Upper lobe of right lung (tissue), 1 donor: ENCODE results near the gene CEP290. TPM values are rescaled to one million over a fixed set of nuclear protein-coding genes. Genes with fewer than 3 reads are reported as not detected.
"Not testable (repeated sequence)": the region's sequence is repeated elsewhere in the genome, so short reads cannot be mapped to it uniquely, and the experiment has no call there.

ENCODE experiments used
- ATAC-seq: fragments of 200-7000 bp; cut with Tn5 transposase; one replicate; pipeline ENCODE4 v1.9.1; 2020; ENCODE audit warnings: mild to moderate bottlenecking, moderate library complexity
- DNase-seq: peaks from one replicate; pipeline ENCODE4 v3.0.0-alpha.2; 2020
- H3K27ac ChIP-seq: fragments of 200-600 bp; one replicate; pipeline ENCODE4 v1.8.0; 2022
- H3K27me3 ChIP-seq: fragments of 200-600 bp; one replicate; pipeline ENCODE4 v1.8.0; 2022; ENCODE audit warnings: mild to moderate bottlenecking
- H3K36me3 ChIP-seq: fragments of 200-600 bp; one replicate; pipeline ENCODE4 v1.8.0; 2022
- H3K4me1 ChIP-seq: fragments of 200-600 bp; one replicate; pipeline ENCODE4 v1.8.0; 2022
- H3K4me3 ChIP-seq: fragments of 200-600 bp; one replicate; pipeline ENCODE4 v1.8.0; 2022; ENCODE audit warnings: mild to moderate bottlenecking
- H3K9me3 ChIP-seq: fragments of 200-600 bp; one replicate; pipeline ENCODE4 v1.8.0; 2022
- intact Hi-C: fragments of 100-400 bp; cut with DNase I; formaldehyde crosslinking; loops from one replicate; pipeline ENCODE4 v1.11.0; 2022
- total RNA-seq: library from RNA; stranded (reverse); fragmentation: NEBNext Ultra II Directional; extraction: Animal tissue kit (Norgen Biotek cat#: 25700); gene quantifications from one replicate; pipeline ENCODE4 v1.2.1, GENCODE V29; 2021
- TF ChIP-seq, protein P1 (sequence below): fragments of 200-600 bp; IDR thresholded peaks from one replicate; pipeline ENCODE4 v1.8.0; 2022; ENCODE audit warnings: antibody characterized with exemption
- donor health status: DM: no; HTN: yes; CAD: no; lungs with severe emphysema.

Gene CEP290
- total RNA-seq, 1 donor from 2014 or later = 11.8 TPM

DNA sequence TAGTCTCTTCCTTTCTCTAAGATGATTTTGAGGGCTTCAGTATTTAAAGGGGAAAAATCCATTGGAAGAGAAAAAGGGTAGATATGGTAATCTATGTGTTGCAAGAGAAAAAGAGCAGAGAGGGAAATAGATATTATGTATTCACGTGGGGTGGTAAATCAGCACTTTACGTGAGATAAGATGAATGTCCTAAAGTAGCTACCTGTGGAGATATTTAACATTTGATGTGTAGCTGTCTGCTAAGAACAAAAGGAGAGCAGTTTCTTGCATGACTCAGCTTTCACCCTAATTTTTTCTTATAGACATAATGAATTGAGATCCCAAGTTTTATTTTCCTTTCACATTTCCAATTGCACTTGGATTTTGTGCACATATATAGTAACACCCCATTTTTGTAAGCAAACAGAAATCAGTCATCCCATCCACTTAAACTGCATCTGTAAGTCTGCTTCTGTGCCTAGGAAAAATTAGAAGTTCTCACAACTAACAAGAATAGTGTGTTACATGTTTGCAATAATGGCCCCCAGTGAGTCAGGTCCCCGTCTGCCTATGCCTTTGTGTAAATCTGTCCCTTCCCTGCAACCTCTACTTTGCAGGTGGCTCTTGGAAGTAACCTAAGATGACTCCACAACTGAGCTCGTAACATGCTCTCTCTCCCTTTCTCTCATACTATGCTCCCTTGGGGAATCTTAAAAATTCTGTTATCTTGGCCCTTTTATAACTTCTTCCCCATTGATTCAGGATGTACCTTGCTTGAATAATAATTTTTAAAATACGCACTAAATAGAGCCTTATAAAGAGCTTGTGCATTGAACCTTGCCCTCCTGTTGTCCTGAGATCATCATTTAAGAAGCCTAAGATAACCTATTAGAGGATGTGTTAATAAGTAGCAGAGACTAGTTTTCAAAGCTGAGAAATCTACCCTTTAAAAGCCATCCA, 3.9 kb upstream of the CEP290 start:
- Histone ChIP-seq H3K4me1 (no peaks in the 10 kb centered on the region), H3K27ac (no peak overlapping the region), H3K36me3 (no peaks in the 10 kb centered on the region), H3K27me3 (no peaks in the 10 kb centered on the region), H3K4me3 (no peak overlapping the region), H3K9me3 (no peaks in the 10 kb centered on the region)
- TF ChIP-seq, protein P1, sequence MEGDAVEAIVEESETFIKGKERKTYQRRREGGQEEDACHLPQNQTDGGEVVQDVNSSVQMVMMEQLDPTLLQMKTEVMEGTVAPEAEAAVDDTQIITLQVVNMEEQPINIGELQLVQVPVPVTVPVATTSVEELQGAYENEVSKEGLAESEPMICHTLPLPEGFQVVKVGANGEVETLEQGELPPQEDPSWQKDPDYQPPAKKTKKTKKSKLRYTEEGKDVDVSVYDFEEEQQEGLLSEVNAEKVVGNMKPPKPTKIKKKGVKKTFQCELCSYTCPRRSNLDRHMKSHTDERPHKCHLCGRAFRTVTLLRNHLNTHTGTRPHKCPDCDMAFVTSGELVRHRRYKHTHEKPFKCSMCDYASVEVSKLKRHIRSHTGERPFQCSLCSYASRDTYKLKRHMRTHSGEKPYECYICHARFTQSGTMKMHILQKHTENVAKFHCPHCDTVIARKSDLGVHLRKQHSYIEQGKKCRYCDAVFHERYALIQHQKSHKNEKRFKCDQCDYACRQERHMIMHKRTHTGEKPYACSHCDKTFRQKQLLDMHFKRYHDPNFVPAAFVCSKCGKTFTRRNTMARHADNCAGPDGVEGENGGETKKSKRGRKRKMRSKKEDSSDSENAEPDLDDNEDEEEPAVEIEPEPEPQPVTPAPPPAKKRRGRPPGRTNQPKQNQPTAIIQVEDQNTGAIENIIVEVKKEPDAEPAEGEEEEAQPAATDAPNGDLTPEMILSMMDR = no peak
- no peak for DNase-seq
- intact Hi-C loops = no loop called here
- ATAC-seq = no peak

DNA sequence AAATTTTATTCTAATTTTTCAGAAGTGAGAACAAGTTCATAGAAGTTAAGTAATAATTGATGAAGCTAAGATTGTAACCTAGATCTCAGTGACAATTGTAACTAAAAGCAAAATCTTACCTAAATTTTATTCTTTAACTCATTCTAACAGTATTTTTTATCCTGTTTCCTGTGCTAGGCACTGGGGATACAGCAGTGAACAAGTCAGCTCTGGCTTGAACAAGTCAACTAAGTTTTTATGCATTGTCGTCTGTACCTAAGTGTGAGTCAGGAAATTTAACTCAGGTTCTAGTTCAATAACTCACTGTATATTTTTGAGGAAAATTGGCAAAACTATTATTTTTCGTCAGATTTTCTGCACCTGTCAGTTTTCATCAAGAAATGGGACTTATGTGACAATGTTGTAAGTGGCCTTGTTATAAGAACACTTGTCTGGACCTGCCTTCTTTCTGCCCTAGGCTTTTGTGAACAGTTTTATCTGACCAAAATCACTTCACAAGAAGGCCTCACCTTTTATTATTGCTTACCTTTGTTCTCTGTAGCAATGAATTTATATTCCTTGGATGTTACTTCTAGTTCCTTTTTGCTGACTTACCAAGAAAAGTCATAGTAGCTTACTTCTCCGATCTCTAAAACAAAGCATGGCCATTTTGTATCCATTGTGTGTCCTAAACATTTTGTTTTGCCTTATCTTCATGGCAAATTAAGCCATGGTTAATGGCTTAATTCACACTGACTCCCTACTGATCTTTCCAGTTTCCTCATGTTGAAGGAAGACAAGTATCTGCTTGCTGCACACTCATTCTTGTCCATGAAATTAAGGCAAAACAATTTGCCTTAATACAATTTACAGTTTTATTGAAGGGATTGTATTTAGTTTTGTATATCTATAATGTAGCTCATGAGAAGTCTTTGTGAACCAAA, 2.9 kb upstream of the CEP290 start:
- Histone ChIP-seq H3K36me3 (no peaks in the 10 kb centered on the region), H3K4me1 (no peaks in the 10 kb centered on the region), H3K4me3 (no peak overlapping the region), H3K27me3 (no peaks in the 10 kb centered on the region), H3K9me3 (no peaks in the 10 kb centered on the region), H3K27ac (no peak overlapping the region)
- no peak for DNase-seq
- ATAC-seq = no peak
- intact Hi-C loops = no loop called here
- TF ChIP-seq, protein P1 = no peak

DNA sequence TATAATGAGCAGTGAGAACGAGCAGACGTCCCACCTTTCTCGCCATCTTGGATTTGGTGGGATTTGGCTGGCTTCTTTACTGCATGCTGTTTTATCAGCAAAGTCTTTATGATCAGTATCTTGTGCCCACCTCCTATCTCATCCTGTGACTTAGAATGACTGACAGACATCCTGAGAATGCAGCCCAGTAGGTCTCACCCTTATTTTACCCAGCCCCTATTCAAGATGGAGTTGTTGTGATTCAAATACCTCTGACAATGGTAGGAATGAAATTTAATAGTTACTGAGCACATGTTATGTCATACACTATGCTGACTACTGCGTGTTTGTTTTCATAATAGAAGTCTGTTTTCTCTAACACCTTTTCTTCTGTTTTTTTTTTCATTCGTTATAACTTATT, 2.1 kb upstream of the CEP290 start:
- no peaks in the 10 kb centered on the region for H3K27me3 ChIP-seq
- H3K4me1 ChIP-seq = no peaks in the 10 kb centered on the region
- TF ChIP-seq, protein P1 = no peak
- H3K36me3 ChIP-seq = no peaks in the 10 kb centered on the region
- H3K9me3 ChIP-seq = no peaks in the 10 kb centered on the region
- H3K27ac ChIP-seq = no peak overlapping the region
- no peak overlapping the region for H3K4me3 ChIP-seq
- DNase-seq = no peak
- intact Hi-C loops = no loop called here
- ATAC-seq = no peak

DNA sequence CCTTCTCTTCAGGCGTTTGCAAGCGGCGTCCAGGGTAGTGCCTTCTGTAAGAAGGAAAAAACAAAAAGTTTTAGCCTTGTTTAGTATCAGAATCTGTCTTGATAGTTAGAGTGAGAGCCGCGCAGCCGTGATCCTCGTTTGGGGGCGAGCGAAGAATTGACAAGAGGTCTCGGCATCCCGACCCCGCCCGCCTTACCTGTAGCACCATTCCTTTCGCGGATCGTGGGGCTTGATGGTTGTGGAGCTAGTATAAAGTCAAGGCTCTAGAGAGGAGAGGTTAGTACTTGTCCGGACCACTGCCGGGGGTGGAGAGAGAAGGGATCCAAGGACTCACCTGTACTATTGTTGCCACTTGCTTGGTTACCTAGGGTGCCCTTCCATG, 713 bp upstream of the CEP290 start:
- TF ChIP-seq, protein P1 = no peak
- H3K27ac ChIP-seq = peak overlapping the region; percentile 62
- no peaks in the 10 kb centered on the region for H3K9me3 ChIP-seq
- no peaks in the 10 kb centered on the region for H3K4me1 ChIP-seq
- peak overlapping the region; percentile 81 for H3K4me3 ChIP-seq
- no peaks in the 10 kb centered on the region for H3K36me3 ChIP-seq
- intact Hi-C loops = no loop called here
- ATAC-seq = no peak
- peak; percentile 67 for DNase-seq
- no peaks in the 10 kb centered on the region for H3K27me3 ChIP-seq

DNA sequence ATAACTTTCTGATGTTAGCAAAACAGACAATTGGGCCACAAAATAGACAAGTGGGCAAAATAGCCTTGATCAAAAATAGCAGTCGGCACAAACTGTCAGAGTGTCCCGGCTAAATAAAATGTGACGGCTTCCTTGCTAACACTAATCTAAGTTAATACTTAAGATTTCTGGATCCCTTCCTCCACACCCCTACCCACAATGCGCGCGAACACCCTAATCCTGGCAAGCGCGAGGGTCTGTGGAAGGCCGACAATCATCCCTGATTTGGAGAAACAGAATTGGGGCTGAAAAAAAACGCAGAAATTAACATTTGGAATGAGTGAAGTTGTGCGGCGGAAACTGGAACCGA, 489 bp downstream of the CEP290 start:
- H3K4me1 ChIP-seq = no peaks in the 10 kb centered on the region
- ATAC-seq (no peak), DNase-seq (no peak)
- no peaks in the 10 kb centered on the region for H3K9me3 ChIP-seq
- peak overlapping the region; percentile 69 for H3K27ac ChIP-seq
- no peaks in the 10 kb centered on the region for H3K36me3 ChIP-seq
- H3K27me3 ChIP-seq = no peaks in the 10 kb centered on the region
- TF ChIP-seq, protein P1 = no peak
- intact Hi-C loops = no loop called here
- peak overlapping the region; percentile 81 for H3K4me3 ChIP-seq

DNA sequence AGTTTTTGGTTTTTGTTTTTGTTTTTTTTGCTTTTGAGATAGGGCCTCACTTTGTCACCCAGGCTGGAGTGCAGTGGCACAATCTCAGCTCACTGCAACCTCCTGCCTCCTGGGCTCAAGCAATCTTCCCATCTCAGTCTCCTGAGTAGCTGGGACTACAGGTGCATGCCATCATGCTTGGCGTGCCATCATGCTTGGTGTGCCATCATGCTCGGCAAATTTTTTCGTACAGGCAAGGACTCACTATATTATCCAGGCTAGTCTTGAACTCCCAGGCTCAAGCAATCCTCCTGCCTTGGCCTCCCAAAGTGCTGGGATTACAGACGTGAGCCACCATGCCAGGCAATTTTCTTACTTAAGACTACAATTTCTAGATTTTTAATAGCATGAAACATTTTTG, 2.2 kb downstream of the CEP290 start:
- intact Hi-C loops = not testable (repeated sequence)

DNA sequence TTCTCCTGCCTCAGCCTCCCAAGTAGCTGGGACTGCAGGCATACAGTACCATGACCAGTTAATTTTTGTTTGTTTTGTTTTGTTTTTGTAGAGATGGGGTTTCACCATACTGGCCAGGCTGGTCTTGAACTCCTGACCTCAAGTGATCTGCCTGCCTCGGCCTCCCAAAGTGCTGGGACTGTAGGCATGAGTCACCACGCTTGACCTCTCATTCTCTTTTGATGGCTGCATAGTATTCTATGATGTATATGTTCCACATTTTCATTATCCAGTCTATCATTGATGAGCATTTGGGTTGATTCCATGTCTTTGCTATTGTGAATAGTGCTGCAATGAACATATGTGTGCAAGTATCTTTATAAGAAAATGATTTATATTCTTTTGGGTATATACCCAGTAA, 8.7 kb downstream of the CEP290 start:
- H3K27ac ChIP-seq, DNase-seq, ATAC-seq, H3K4me3 ChIP-seq, H3K27me3 ChIP-seq, H3K4me1 ChIP-seq, intact Hi-C loops, H3K9me3 ChIP-seq: not testable (repeated sequence)
- peaks cover 19% of the 10 kb centered on the region for H3K36me3 ChIP-seq

More for the DNA sequence above, 2.2 kb downstream of the CEP290 start:
- not testable (repeated sequence) for H3K4me1 ChIP-seq, H3K4me3 ChIP-seq, ATAC-seq, DNase-seq, H3K9me3 ChIP-seq, H3K36me3 ChIP-seq, H3K27ac ChIP-seq, H3K27me3 ChIP-seq
